Activated CD4-positive, alpha-beta T cell treated with anti-CD3 and anti-CD28 coated beads, Interleukin-2, Interleukin-4, amounts not matched to agents 100 ng/mL and 50 ng/mL, durations not matched to agents 16 hours and 8 hours (primary cell): ENCODE measurements around the gene NFATC1.

Source experiments
- DNase-seq: peaks from one replicate; pipeline ENCODE4 v3.0.0-alpha.2; 2020; ENCODE audit warnings: low spot score

The NFATC1 gene

GRCh38 chr18:79521416-79522205 is 125.9 kb downstream of the NFATC1 start:
- DNase-seq = no peak

- peak; percentile 59 for DNase-seq
Observed at GRCh38 chr18:79522451-79523205, 126.9 kb downstream of the NFATC1 start.

- peak; percentile 52 for DNase-seq
Observed at GRCh38 chr18:79523206-79523735, 127.5 kb downstream of the NFATC1 start.

- peak; percentile 73 for DNase-seq
Observed at GRCh38 chr18:79523736-79524180, 128.0 kb downstream of the NFATC1 start.

GRCh38 chr18:79524181-79525078 is 128.7 kb downstream of the NFATC1 start:
- no peak for DNase-seq

- DNase-seq = no peak
Observed at GRCh38 chr18:79525556-79526467, 130.1 kb downstream of the NFATC1 start.

- no peak for DNase-seq
Observed at GRCh38 chr18:79526468-79527460, 131.0 kb downstream of the NFATC1 start.

GRCh38 chr18:79527656-79528315 is 132.1 kb downstream of the NFATC1 start:
- no peak for DNase-seq

GRCh38 chr18:79528316-79528695 is 132.6 kb downstream of the NFATC1 start:
- no peak for DNase-seq

- DNase-seq = peak; percentile 80
Observed at GRCh38 chr18:79528846-79529245, 133.1 kb downstream of the NFATC1 start.

- DNase-seq = no peak
Observed at GRCh38 chr18:79529296-79529695, 133.6 kb downstream of the NFATC1 start.

- no peak for DNase-seq
Observed at GRCh38 chr18:79529991-79530390, 134.3 kb downstream of the NFATC1 start.

GRCh38 chr18:79530821-79531220 is 135.1 kb downstream of the NFATC1 start:
- no peak for DNase-seq

GRCh38 chr18:79531386-79531785 is 135.7 kb downstream of the NFATC1 start:
- DNase-seq = no peak

GRCh38 chr18:79531926-79532312 is 136.2 kb downstream of the NFATC1 start:
- no peak for DNase-seq

- DNase-seq = no peak
Observed at GRCh38 chr18:79532313-79533007, 136.7 kb downstream of the NFATC1 start.

GRCh38 chr18:79533146-79533545 is 137.4 kb downstream of the NFATC1 start:
- no peak for DNase-seq

GRCh38 chr18:79533591-79533990 is 137.9 kb downstream of the NFATC1 start:
- DNase-seq = no peak

GRCh38 chr18:79534356-79534755 is 138.6 kb downstream of the NFATC1 start:
- DNase-seq = no peak
